Measurements from ENCODE around the gene PCSK2.

The PCSK2 gene

GRCh38 chr20:17343656-17344452 is 117.0 kb downstream of the PCSK2 start:
- no peak for DNase-seq

- no peak for DNase-seq
Observed at GRCh38 chr20:17344790-17345189, 118.0 kb downstream of the PCSK2 start.

- no peak for DNase-seq
Observed at GRCh38 chr20:17345321-17345720, 118.5 kb downstream of the PCSK2 start.

DNA sequence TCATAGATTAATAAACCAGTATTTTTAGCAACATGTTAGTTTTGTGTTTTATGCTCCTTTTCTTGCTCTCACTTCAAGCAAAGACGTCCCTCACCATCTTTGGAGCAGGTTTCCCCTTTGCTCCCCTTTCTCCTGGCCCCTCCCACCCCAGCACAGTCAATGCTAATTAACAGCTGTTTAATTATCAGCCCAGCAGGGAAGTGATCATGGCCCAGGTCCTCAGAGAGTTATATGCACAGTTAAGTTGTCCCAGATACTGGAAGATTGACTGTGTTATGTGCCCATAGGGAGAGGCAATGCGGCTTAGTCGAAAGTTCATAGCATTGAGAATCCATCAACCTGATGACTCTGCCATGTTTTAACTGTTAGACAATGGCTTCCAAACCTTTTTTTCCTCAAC is 123.5 kb downstream of the PCSK2 start:
- no peak for DNase-seq

DNA sequence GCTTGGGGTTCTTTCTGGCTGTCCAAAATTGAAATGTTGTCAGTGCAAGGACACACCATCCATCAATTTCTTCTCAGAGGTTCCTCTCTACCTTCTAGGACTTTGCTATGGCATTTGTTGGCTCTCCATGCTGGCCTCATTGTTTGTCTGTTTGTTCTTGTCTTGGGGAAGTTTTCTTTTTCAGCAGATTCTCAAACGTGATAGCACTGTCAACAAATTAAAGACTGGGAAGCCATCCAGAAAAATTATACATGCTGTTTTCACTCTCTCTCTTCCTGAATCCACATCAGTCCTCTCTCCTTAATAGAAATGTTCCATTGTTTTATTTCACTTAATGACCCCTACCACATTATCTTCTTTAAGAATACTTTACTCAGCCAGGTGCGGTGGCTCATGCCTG is 130.4 kb downstream of the PCSK2 start:
- no peak for DNase-seq

DNA sequence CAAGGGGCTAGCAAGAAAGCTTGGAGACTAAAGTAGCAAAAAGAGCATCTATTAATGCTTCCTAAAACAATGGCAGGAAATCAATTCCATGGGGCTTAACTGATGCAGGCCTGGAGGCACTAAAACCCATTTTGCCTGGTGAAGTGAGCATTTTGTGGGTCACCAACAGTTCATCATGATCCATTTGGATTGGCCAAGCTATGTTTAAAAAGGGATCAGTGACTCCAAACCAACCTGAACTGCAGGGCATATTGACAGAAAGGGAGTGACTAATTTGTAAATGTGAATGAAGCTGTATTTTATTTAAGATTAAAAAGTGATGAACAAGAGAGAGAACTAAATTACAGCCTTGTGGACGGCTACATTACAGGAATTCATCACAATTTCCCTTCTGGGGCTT is 132.0 kb downstream of the PCSK2 start:
- DNase-seq = no peak

- DNase-seq = no peak
Observed at GRCh38 chr20:17364681-17365080, 137.8 kb downstream of the PCSK2 start.

DNA sequence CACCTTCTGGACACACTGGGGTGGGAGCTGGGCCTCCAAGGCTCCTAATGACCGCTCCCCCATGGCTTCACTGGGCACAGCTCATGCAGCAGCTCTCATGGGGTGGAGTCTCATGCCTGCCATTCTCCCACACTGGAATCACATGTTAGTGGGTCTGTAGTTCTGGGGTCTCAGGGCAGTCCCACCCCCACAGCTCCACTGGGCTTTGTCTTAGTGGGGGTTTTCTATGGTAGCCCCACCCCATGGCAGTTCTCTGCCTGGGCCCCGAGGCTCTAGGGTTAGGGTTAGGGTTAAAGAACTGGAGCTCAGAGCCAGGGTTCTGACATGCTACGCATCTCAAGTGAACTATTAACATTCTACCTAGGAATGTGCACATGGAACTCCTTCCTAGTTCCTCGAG is 139.0 kb downstream of the PCSK2 start:
- DNase-seq = no peak

DNA sequence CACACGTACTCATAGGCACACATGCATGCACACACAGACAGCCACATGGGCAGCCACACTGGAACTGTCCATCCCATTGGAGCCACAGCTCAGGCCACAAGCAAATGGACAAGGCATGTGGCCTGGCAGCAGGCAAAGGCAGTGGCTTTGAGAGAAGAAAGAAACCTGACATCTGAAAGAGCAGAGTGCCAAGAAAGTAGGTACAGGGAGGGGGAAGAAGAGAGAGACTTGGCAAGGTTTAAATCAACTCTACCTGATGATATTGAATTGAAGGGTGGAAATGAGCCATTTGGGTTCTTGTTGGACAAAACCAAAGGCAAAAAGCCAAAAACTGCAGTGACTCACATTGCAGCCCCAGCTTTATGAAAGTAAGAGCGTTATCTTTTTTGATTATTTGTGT is 142.7 kb downstream of the PCSK2 start:
- no peak for DNase-seq

- DNase-seq = no peak
Observed at GRCh38 chr20:17372806-17373440, 146.1 kb downstream of the PCSK2 start.

- DNase-seq = no peak
Observed at GRCh38 chr20:17374086-17374485, 147.2 kb downstream of the PCSK2 start.

DNA sequence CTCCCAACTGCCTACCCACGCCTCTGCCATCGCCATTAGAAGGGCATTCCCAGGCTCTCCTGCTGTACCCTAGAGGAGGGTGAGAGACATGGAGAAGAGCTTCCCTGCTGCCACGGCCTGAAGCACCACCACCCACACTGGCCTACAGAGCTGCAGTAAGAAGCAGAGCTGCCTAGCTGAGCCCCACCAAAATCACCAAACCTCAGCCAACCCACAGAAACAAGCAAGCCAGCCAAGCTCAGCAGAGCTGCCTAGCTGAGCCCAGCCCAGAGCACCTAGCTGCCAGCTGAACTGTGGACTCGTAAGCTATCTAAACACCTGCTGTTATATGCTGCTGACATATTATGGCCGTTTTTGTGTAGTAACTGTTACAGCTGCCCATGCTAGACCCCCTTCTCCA is 149.2 kb downstream of the PCSK2 start:
- DNase-seq = no peak

DNA sequence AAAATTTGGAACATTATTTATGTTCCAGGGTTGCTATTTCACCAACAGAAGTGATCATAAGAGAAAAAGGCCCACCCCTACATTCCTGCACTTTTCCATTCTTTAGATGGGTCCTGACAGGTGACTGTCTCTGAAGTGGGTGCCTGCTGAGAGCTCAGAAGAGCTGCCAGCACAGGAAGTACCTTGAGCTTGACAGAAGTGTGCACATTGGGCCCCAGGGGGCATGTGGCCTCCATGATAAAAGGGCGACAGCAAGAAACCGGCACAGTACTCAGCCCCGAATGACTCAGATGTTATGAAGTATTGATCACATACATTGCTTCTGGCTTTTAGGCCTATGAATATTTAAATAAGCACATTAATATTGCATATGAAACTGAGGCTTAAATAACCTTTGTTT is 150.4 kb downstream of the PCSK2 start:
- DNase-seq = no peak

DNA sequence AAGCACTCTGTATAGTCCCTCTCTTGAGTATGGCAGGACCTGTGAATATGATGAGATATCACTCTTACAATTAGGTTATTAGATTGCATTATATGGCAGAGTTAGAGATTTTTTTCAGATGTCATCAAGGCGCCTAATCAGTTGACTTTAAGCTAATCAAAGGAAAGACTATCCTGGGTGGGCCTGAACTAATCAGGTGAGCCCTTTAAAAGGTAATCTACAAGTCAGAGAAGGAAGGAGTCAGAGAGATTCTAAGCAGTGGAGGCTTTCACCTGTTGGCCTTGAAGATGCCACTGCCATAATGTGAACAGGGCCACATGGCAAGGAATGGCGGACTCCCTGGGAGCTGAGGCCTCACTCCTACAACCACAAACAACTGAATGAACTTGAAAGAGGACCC is 152.8 kb downstream of the PCSK2 start:
- no peak for DNase-seq

GRCh38 chr20:17380801-17381200 is 154.0 kb downstream of the PCSK2 start:
- no peak for DNase-seq

GRCh38 chr20:17381724-17382123 is 154.9 kb downstream of the PCSK2 start:
- DNase-seq = no peak

DNA sequence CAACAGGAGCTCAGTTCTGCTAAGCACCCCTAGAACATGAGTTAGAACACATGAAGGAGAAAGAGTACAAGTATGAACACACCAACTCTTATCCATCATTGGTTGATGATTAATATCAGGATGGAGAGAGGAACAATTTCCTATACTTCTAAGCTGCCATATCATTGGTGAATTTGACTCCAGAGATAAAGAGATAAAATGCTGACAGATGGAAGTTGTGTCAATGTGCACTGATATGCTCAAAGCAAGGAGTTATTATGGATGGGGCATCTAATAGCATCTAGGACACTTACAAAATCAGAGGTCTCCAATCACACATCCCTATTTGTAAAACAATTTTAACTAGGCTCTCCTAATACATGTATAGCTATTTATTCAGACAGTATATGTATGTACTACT is 159.0 kb downstream of the PCSK2 start:
- no peak for DNase-seq

- no peak for DNase-seq
Observed at GRCh38 chr20:17390655-17391054, 163.8 kb downstream of the PCSK2 start.

- DNase-seq = no peak
Observed at GRCh38 chr20:17391127-17391771, 164.4 kb downstream of the PCSK2 start.

DNA sequence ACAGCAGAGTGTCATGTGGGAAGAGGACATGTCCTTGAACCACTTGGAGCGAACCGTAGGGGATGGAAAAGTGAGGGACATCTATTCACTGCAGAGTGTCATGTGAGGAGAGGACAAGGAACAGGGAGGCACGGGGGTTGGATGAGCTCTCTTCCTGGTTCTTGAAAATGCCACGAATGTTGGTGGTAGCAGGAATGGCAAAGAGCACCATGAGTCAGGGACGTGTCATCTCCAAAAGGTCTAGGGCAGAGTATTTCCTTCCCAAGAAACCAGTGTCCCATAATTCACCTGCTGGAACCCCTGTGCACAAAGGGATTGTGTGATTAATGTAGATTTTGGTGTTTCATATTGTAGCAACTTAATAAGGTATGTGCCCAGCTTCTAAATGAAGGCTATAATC is 167.6 kb downstream of the PCSK2 start:
- no peak for DNase-seq

DNA sequence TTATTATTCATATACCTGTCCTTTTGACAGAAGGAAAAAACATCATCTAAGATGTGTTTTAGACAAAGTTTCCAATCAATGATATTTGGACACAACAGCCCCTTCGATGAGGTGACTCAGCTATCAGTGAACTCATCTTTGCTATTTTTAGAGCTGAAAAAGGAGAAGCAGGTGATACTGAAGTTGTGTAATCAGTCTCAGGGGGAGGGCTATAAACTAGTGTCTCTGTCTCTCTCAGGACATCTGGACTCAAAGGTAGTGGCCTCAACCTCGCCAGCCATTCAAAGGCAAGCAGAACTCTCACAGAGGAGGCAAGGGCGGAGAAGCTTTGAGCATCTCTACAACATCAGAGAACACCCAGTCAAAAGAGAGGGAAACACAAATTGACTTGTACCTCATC is 168.9 kb downstream of the PCSK2 start:
- no peak for DNase-seq

- no peak for DNase-seq
Observed at GRCh38 chr20:17399303-17399985, 172.6 kb downstream of the PCSK2 start.

- DNase-seq = no peak
Observed at GRCh38 chr20:17403461-17403860, 176.6 kb downstream of the PCSK2 start.

Data from activated CD8-positive, alpha-beta memory T cell treated with anti-CD3 and anti-CD28 coated beads for 24 hours (primary cell).